ENCODE measurements around the gene SLC16A14.

The SLC16A14 gene

DNA sequence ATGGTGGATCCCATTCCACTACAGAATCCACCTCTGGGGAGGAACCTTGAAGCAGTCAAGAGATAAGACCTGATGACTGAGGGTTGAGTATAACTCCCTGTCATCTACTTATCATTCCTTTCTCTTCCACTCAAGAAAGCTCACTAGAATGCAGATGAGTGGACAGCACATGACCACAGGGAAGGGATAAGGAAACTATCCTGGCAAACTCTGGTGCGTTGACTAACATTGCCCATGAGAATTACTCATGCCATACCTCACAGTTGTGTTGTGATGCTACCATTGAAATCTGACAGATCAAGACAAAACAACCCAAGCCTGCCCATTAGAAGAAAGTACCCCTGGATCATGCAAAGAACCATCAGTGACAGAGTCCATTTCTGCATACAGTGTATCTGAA, 26.5 kb downstream of the SLC16A14 start:
- DNase-seq (ENCODE audit: low read depth), result no peak

DNA sequence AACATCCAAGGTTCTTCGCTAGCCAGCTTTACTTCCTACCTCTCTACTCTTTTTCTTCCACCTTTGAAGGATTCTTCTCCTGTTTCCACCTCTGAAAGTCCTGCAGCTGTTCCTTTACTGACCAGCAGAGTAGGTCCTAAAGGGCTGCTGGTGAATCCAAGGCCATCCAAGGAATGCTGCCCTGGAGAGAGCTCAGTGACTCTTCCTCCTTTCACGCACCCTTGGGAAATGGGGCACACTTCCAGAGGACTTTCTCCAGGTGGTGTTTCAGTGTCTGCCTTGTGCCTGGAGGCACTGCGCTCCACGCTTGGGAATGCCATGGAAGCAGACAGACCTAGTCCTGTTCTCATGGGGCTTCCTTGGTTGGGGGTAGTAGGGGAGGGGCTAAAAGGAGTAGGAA, 45.4 kb downstream of the SLC16A14 start:
- DNase-seq (ENCODE audit: low read depth), result no peak

DNA sequence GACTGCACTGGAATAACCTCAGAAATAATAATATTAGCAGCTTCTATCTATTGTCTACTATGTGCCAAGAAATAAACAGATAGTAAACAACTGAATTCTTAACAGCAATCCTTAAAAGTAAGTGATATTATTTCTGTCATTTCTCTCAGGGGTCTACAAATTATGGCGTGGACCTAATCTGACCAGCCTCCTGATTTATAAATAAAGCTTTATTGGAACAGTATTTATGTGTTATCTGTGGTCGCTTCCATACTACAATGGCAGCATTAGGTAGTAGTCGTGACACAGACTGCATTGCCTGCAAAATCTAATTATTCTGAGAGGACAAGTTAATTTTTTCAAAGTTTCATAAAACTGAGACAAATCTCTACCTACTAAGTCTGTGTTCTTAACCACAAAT, 49.0 kb downstream of the SLC16A14 start:
- DNase-seq (ENCODE audit: low read depth), result no peak

DNA sequence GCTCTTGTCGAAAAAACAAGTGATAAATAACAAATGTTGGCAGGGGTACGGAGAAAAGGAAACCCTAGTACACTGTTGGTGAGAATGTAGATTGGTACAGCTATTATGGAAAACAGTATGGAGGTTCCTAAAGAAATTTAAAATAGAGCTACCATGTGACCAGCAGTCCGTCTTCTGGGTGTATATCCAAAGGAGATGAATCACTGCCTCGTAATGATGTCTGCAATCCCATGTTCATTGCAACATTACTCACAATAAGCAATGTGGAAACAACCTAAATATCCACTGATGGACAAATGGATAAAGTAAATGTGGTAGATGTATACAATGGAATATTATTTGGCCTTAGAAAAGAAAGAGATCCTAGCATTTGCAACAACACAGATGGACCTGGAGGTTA, 50.6 kb downstream of the SLC16A14 start:
- DNase-seq (ENCODE audit: low read depth), result no peak

DNA sequence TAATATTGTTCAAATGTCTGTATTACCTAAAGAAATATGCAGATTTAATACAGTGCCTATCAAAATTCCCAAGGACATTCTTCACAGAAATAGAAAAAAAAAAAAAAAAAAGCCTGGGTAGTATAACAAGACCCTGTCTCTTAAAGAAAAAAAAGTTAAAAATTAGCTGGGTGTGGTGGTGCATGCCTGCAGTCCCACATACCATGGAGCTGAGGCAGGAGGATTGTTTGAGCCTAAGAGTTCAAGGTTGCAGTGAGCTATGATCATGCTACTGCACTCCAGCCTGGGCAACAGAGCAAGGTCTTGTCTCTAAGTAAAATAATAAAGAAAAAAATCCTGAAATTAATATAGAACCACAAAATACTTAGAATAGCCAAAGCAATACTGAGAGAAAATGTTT, 51.9 kb downstream of the SLC16A14 start:
- no peak for DNase-seq (ENCODE audit: low read depth)

DNA sequence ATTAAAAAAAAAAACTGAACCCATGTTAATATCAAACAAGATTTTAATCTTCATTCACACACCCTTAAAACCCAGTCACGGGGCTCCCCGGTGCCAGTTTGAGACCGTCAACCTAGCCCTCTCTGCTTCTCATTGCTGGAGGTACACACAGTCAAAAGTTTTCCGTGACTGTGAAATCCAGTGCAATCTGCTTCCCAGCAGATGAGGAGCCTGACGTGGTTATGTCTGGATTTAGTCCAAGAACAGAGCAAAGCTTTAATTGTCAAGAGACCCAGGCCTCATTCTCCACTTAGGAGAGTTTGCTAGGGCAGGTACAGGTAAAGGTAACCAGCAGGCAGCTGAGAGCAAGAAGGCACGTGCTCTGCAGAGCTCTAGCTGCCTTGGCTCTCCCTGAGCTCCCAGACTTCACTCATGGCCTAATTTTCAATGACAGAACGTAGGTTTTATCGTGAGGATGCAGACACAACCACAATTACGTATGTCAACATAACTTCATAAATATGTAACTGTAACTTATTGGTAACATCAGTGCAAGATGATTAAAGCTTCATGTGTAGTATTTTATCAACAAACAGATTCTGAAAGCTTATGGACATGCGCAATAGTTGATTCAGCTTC, 56.3 kb downstream of the SLC16A14 start:
- no peak for DNase-seq (ENCODE audit: low read depth)

DNA sequence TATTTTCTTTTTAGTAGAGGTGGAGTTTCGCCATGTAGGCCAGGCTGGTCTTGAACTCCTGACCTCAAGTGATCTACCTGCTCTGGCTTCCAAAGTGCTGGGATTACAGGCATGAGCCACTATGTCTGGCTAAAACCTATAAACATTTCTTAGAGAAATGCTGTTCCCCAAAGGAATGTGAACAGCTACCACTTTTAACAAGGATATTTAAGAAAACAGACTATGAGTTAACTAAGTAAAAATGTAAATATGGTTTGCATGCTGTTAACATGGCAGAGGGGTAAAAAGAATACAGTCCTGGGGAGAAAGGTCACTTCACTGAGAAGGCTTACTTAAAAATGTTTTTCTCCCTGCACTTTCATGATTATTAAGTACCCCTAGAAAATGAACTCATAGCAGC, 57.1 kb downstream of the SLC16A14 start:
- DNase-seq (ENCODE audit: low read depth), result no peak

DNA sequence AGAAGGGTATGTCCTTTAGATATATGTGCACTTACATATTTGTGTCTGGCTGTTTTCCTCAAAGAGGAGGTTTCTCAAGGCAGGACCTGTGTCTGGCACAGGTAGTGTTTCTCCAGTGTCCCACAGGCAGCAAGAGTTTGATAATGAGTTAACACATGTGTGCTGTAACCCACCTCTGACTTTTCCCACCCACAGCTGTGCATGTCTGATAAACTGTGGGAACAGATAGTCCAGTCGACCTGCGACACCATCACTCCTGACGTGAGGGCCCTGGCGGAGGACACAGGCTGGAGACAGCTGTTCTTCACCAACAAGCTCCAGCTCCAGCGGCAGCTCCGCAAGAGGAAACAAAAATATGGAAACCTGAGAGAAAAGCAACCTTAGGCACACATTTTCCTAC, 58.2 kb downstream of the SLC16A14 start:
- DNase-seq (ENCODE audit: low read depth), result no peak

DNA sequence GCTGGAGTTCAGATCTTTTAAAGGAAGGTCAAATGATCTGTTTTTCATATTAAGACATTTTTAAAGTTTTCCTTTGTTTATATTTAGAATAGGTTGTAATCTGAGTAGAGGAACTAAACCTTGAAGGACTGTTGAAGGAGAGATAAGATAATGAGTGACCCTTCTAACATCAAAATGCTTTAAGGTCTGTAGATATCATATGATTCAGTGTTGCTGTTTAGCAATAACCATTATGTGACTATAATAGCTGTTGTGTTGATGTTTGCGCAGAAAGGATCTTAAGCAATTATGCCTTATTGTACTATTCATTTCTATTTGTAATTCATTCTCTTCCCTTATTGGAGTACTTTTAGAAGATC, 60.0 kb downstream of the SLC16A14 start:
- no peak for DNase-seq (ENCODE audit: low read depth)

DNA sequence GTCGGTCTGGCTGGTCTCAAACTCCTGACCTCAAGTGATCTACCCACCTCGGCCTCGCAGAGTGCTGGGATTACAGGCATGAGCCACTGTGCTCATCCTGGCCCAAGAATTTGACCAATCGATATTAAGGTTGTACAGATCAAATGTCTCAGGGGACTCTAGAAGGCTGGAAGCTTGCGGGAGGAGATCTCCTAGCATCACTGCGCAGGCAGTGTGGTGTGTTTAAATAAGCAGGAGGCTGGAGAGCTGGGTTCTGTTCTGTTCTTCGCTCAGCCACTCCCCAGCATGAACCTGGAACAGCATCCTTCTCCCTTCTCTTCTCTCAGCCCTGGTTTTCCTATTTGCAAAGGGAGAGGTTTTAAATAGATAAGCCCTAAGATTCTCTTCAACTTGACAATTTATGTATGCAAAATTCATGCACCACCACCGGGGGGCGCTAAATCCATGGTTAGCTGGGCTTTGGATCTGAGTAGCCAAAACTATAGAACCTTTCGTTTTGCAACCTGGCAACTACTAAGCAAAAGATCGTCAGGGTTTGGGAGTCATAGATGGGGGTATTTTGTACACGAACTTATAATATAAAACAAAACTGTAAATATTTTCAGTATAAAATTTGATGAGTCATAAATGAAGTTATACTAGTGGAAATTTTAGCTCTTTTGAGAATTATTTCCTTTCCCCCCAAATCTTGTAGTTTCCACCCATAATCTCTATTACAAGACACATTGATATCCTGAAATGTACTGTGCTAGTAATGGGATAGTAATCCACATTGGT, 60.6 kb downstream of the SLC16A14 start:
- peak; percentile 74 for DNase-seq (ENCODE audit: low read depth)

DNA sequence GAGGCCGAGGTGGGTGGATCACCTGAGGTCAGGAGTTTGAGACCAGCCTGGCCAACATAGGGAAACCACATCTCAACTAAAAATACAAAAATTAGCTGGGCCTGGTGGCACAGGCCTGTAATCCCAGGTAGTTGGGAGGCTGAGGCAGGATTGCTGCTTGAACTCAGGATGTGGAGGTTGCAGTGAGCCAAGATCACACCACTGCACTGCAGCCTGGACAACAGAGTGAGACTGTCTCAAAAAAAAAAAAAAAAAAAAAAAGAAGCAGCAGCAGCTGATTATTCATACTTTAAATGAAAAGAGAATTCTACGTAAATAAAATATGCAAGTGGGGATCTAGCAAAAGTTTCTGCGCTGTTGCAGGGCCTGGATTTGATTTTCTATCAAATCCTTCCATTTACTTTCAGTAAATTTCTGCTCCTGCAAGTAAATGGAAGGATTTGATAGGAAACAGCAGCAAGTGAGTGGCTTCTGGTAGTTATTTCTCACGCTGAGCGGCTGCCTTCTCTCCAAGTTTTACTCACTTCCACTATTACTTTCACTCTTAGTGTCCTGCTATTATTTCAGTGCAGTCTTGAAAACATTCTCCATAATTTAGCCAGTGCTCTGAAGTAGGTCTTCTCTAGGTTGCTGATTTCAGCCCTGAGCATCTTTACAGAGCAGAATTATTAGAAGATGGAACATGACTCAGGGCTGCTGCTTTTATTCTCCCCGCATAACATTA, 68.4 kb downstream of the SLC16A14 start:
- no peak for DNase-seq (ENCODE audit: low read depth)

DNA sequence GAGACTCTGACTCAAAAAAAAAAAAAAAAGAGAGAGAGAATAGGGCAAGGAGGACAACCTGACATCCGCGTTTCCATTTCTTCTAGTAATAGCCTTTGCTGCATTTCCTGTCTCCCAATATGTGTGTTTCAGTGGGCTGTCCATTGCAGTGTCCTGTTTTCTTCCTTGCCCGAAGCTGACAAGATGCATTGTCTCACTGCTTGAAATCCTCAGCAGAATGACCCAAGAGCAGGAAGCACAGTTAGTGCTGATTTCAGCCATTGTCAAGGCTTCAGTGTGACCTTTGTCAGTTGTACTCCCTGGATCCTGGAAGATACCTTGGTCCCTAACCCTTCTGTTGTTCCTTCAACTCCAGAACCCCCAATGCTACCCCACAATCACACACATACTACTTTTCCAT, 71.2 kb downstream of the SLC16A14 start:
- no peak for DNase-seq (ENCODE audit: low read depth)

DNA sequence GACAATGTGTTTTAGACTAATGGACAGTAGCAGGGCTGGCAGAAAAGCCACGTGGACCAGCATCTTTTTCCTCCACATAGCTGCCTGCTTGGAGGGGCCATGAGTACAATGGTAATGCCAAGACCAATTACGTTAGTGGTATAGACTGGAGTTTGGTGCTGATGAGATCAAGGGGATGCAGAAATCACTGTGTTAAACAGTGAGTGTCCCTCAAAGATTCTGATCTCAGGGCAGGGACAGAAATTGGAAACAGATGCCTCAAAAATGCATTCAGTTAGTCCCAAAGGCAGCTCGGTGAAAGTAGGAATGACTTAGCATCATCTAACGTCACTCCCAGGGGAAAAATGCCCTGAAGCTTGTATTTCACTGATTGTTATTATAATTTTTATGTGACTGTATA, 72.4 kb downstream of the SLC16A14 start:
- no peak for DNase-seq (ENCODE audit: low read depth)

DNA sequence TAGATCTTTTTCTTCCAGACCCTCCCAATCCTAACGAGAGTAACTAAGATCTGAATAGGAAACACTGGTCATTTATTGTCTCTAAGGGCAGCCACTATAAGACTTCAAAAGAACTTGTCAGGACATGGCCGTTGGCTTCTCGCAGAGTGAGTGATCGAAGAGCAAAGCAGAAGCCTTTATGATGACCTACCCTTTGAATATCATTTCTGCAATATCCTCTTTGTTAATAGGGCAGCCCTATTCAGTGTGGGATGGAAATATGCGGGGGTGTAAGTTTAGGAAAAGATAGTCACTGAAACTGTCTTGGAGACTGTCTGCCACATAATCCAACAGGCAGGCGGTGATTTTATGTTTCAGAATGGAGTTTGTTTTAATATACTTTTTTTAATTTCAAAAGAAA, 75.5 kb downstream of the SLC16A14 start:
- no peak for DNase-seq (ENCODE audit: low read depth)
